Left cardiac atrium (tissue), 4 donors: Measurements from ENCODE around the gene SPAG16. TPM values are rescaled to one million over a fixed set of nuclear protein-coding genes. Genes with fewer than 3 reads are reported as not detected.
"Not testable (repeated sequence)": the region's sequence is repeated elsewhere in the genome, so short reads cannot be mapped to it uniquely, and the experiment has no call there.

Experiments
- ATAC-seq, 2 donors: fragments of 200-7000 bp; cut with Tn5 transposase; one replicate each; pipeline ENCODE4 v1.9.1; 2020; ENCODE audit warnings: mild to moderate bottlenecking in 2 of 2, moderate library complexity in 2 of 2
- DNase-seq: peaks from one replicate; pipeline ENCODE4 v3.0.0-alpha.2; 2020
- intact Hi-C, 2 donors: fragments of 100-400 bp; cut with DNase I; formaldehyde crosslinking; loops; one replicate each; pipeline versions ENCODE4 v1.14.1 to v1.15.1; 2022 to 2023
- total RNA-seq, 2 donors: library from RNA; stranded (reverse); fragmentation: NEBNext Ultra II Directional; extraction: Animal tissue kit (Norgen Biotek cat#: 25700); gene quantifications; one replicate each; pipeline ENCODE4 v1.2.1, GENCODE V29; 2021
- donor health status: DM: no; HTN: yes; CAD: no.
- donor health status: DM: no; HTN: yes; CAD: no; lungs with severe emphysema.
- donor health status: DM: yes; HTN: yes; CAD: no.
- donor health status: Dilated cardiomyopathy.

Gene SPAG16
- total RNA-seq, 2 donors from 2014 or later: 16.8 to 18.6 TPM

DNA sequence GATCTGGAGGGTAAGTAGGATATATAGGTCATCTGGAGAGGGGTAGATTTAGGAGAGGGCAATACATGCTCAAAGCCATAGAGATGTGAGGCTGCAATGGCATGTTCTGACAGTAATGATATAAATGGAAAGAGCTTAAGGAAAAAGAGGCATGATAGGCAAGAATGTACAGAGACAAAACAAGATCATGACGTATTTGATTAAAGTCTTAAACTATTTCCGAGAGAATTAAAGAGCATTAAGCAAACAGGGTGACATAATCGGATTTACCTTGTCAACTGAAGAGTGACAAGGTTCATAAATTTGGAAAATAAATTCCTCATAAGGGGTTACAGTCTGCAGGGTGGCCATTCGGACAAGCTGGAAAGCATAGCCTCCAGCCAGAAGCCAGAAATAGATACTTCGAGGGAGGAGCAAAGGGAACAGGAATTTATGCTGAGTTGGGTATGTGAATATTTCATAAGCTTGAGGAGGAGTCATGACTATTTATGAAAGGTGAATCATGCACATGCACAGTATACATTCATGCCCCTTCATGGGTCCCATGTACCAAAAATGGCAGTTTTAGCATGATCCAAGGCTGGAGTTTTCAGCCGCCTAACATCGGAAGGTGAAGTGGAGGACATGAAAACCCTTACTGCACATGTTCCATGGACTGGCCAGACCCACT lies 730.4 kb downstream of the SPAG16 start:
- intact Hi-C loops: no loop called here
- ATAC-seq (no peak), DNase-seq (no peak)

- DNase-seq: peak; percentile 68
- intact Hi-C loops: no loop called here
- peak in 1 of 2 donors; percentile 93 for ATAC-seq
These were observed 735.1 kb downstream of the SPAG16 start for GRCh38 chr2:214019229-214019972.

GRCh38 chr2:214019973-214020345 lies 735.7 kb downstream of the SPAG16 start:
- no peak for DNase-seq
- no peak for ATAC-seq
- intact Hi-C loops: no loop called here

DNA sequence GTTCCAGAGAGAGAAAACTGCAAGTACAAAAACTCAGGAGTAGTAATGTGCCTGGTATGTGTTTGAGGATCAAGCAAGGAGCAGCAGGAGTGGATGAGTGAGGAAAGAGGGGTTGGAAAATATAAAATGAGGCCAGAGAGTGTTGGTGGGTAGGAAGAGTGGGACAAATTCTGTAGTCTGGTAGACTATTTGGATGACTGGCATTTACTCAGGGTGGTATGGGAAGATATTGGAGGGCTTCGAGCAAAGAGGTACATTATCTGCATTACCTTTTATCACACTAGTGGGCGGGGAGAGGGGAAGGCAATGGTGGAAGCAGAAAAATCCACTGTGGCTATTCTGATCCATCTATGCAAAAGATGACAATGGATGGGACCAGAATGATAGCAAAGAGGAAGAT lies 744.9 kb downstream of the SPAG16 start:
- DNase-seq (no peak), ATAC-seq (no peak)
- intact Hi-C loops: no loop called here

DNA sequence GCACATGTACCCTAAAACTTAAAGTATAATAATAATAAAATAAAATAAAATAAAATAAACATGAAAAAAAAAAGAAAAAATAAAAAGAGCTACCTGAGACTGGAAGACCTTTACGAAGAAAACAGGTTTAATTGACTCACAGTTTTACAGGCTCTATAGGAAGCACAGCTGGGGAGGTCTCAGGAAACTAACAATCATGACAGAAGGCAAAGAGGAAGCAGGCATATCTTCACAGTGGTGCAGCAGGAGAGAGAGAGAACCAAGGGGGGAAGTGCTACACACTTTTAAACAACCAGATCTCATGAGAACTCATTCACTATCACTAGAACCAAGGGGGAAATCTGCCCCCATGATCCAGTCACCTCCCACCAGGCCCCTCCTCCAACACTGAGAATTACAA lies 747.3 kb downstream of the SPAG16 start:
- intact Hi-C loops: no loop called here
- DNase-seq: no peak
- no peak for ATAC-seq

GRCh38 chr2:214034417-214034816 lies 750.2 kb downstream of the SPAG16 start:
- intact Hi-C loops: no loop called here
- DNase-seq (no peak), ATAC-seq (no peak)

DNA sequence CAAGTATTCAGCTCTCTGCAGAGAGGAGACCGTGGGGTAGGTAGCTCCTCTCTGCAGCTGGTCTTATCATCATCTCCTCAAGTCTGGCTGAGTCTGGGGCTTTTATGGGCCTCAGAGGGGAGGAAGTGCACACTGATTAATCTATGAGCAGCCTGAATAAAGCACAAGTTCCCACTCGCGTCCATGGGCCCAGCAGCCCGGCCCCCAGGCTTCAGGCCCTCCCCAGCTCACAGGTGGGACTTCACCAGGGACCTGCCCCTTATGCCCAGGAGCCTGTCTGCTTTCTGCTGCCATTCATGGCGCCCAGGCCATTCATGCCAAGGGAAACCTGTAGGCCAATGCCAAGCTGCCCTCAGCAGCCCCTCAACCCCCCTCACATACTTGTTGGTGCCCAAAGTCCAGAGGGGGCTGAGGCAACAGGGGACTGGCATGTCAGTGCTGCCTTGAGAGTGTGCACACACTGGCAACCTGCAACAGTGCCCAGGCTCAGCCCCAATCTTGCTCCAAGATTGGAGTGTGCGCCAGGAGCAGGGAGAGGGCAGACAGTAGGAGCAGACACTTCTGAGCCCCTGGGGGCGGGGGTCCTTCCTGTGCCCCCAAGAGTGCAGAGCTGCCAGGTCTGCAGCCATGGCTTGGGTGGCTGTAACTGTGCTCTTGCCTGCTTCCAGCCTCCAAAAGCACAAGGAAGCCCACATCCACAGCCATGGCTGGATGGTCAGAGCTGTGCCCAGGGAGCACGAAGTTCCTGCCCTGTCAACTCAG lies 751.0 kb downstream of the SPAG16 start:
- intact Hi-C loops: no loop called here

DNA sequence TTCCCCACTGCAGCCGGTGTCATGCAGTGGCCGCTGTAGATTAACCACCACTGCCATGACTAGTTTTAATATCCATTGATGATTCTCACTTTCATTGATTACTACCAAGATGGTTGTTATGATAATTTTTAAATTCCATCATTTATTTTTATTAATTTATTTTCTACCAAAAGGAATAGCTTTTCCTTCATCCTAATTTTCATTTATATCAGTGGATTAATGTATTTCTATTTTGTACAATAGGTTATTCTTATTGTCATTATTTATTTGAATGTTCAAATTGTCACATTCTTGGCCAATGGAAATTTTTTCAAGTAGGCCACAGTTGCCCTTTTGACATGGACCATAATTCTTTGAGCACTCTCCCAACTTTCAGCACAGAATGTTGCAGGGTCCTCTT lies 751.7 kb downstream of the SPAG16 start:
- DNase-seq (no peak), ATAC-seq (no peak)
- intact Hi-C loops: no loop called here

More for the DNA sequence above, 751.0 kb downstream of the SPAG16 start:
- DNase-seq (no peak), ATAC-seq (no peak)

DNA sequence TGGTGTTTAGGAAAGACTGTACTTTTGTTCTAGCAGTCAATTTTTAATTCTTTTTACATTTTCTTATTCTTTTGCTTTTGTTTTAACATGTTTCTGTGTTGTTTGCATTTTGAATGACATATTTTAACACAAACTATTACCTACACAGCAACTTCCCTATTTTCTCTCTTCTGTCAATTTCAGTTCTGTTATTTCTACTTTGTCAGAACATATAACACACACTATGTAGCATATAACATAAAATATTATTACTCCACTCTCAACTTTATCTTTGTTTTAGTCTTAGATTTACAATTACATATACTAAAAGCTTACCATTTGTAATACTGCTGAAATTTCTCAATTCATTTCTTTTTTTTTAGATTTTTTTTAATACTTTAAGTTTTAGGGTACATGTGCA lies 753.9 kb downstream of the SPAG16 start:
- ATAC-seq (no peak), DNase-seq (no peak)
- intact Hi-C loops: no loop called here

GRCh38 chr2:214050731-214051130 lies 766.5 kb downstream of the SPAG16 start:
- DNase-seq (no peak), ATAC-seq (no peak)
- intact Hi-C loops: no loop called here

DNA sequence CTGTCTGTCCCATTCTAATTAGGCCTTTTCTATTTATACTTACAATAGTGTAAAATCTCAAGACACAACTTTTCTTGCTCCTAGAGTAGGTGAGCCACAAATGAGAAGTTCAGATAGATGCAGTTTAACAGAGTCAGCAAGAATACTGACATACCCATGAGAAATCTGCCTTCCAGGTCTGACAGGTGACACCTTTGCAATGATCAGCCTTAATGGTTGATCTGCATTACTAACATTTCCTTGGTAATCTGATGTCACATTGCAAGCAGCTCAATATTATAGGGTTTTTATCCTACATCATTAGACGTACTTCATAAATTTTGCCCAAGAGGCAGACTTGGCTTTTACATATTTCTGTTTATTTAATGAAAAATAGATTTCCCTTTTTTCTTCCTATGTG lies 767.3 kb downstream of the SPAG16 start:
- intact Hi-C loops: no loop called here
- ATAC-seq (no peak), DNase-seq (no peak)

GRCh38 chr2:214052235-214052634 lies 768.0 kb downstream of the SPAG16 start:
- DNase-seq: no peak
- intact Hi-C loops: no loop called here
- no peak for ATAC-seq

- intact Hi-C loops: no loop called here
- DNase-seq (no peak), ATAC-seq (no peak)
These were observed 773.7 kb downstream of the SPAG16 start for GRCh38 chr2:214057986-214058385.

- DNase-seq, ATAC-seq, intact Hi-C loops: not testable (repeated sequence)
These were observed 778.0 kb downstream of the SPAG16 start for GRCh38 chr2:214062279-214062678.

GRCh38 chr2:214064471-214064870 lies 780.2 kb downstream of the SPAG16 start:
- intact Hi-C loops: no loop called here
- no peak for ATAC-seq

GRCh38 chr2:214066862-214067261 lies 782.6 kb downstream of the SPAG16 start:
- intact Hi-C loops: no loop called here
- no peak for DNase-seq
- ATAC-seq: no peak

More at GRCh38 chr2:214064471-214064870, 780.2 kb downstream of the SPAG16 start:
- no peak for DNase-seq

DNA sequence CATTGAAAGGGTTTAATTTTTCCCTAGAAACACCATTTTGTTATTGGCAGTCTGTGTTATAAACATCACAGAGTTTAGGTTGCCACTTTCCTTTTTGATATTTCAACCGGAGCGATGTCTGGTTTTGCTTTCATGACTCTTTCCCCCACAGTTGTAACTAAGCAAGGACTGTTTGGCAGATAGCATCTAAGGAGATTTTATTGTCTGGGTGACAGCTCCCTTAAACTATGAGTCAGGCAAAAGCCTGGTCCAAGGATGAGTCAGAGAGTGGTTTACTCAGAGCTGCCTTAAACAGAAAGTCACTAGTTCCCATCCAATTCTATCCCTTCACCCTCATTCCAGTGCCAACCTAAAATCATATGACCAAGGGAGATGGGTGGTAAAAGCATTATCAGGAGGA lies 785.0 kb downstream of the SPAG16 start:
- intact Hi-C loops: no loop called here
- DNase-seq (no peak), ATAC-seq (peak in 1 of 2 donors; percentile 92)

- DNase-seq (no peak), ATAC-seq (no peak)
- intact Hi-C loops: no loop called here
These were observed 791.2 kb downstream of the SPAG16 start for GRCh38 chr2:214075456-214075855.

GRCh38 chr2:214076527-214076926 lies 792.3 kb downstream of the SPAG16 start:
- no peak for ATAC-seq
- intact Hi-C loops: no loop called here
- no peak for DNase-seq

- intact Hi-C loops: no loop called here
- DNase-seq (no peak), ATAC-seq (no peak)
These were observed 793.5 kb downstream of the SPAG16 start for GRCh38 chr2:214077727-214078126.
